OCI-LY7 (cell line): ENCODE data around the gene TCERG1. TPM values are rescaled to one million over a fixed set of nuclear protein-coding genes. Genes with fewer than 3 reads are reported as not detected.

ENCODE experiments used
- BruUV-seq: library from RNA; stranded (reverse); fragments of 400-500 nt; replicated peaks from 2 replicates; lab custom pipeline; 2021; lab: Mats Ljungman, UMichigan
- CTCF ChIA-PET: fragments of 300-600 bp; sonication (Branson Sonifier 250); formaldehyde crosslinking; loops from one replicate; lab custom pipeline; 2022; ENCODE audit warnings: antibody characterized with exemption; ENCODE audit not compliant: unreplicated experiment; lab: Charles Lee
- POLR2A ChIA-PET: fragments of 300-600 bp; sonication (Branson Sonifier 250); formaldehyde crosslinking; loops from one replicate; lab custom pipeline; 2022; ENCODE audit warnings: antibody characterized with exemption; lab: Charles Lee
- DNase-seq: peaks from one replicate; pipeline ENCODE4 v3.0.0-alpha.2; 2015; ENCODE audit warnings: low spot score
- H2AFZ ChIP-seq: fragments of 200-600 bp; sonication (generic), shearing (Covaris generic); 2 replicates; pipeline ENCODE4 v1.6.1; 2014; ENCODE audit warnings: mild to moderate bottlenecking, antibody characterized with exemption, low read length, moderate library complexity
- H3K27ac ChIP-seq: fragments of 200-600 bp; sonication (generic); 2 replicates; pipeline ENCODE4 v1.5.1; 2014; ENCODE audit warnings: mixed run types, low read depth, mild to moderate bottlenecking, moderate library complexity, low read length, inconsistent platforms; ENCODE audit not compliant: poor library complexity, severe bottlenecking
- H3K36me3 ChIP-seq: fragments of 200-600 bp; sonication (generic); 2 replicates; pipeline ENCODE4 v1.6.1; 2014; ENCODE audit warnings: mild to moderate bottlenecking, antibody characterized with exemption, low read length, moderate library complexity, mixed read lengths; ENCODE audit not compliant: insufficient read depth
- H3K4me1 ChIP-seq: fragments of 200-600 bp; sonication (generic); 2 replicates; pipeline ENCODE4 v1.5.1; 2014; ENCODE audit warnings: mild to moderate bottlenecking, low read length; ENCODE audit not compliant: insufficient read depth, poor library complexity, severe bottlenecking
- H3K4me2 ChIP-seq: fragments of 200-600 bp; sonication (generic); 2 replicates; pipeline ENCODE4 v1.6.1; 2014; ENCODE audit warnings: mild to moderate bottlenecking, low read length
- H3K4me3 ChIP-seq: fragments of 200-600 bp; sonication (generic); 2 replicates; pipeline ENCODE4 v1.5.1; 2014; ENCODE audit warnings: mild to moderate bottlenecking, low read depth, low read length; ENCODE audit not compliant: poor library complexity, severe bottlenecking
- H3K79me2 ChIP-seq: fragments of 200-600 bp; sonication (generic); 2 replicates; pipeline ENCODE4 v1.6.1; 2016; ENCODE audit warnings: low read depth, mild to moderate bottlenecking, low read length, moderate library complexity, mixed read lengths; ENCODE audit not compliant: insufficient read depth
- H3K9me2 ChIP-seq: fragments of 200-600 bp; sonication (generic); 2 replicates; pipeline ENCODE4 v1.6.1; 2016; ENCODE audit warnings: mild to moderate bottlenecking, low read length, mixed read lengths; ENCODE audit not compliant: insufficient read depth
- H3K9me3 ChIP-seq: fragments of 200-600 bp; sonication (generic); 2 replicates; pipeline ENCODE4 v1.6.1; 2014; ENCODE audit warnings: mild to moderate bottlenecking, mixed run types, low read length, mixed read lengths
- H4K20me1 ChIP-seq: fragments of 200-600 bp; sonication (generic); 2 replicates; pipeline ENCODE4 v1.6.1; 2014; ENCODE audit warnings: mild to moderate bottlenecking, antibody characterized with exemption, low read length, moderate library complexity, mixed read lengths; ENCODE audit not compliant: insufficient read depth
- EZH2phosphoT487 ChIP-seq: fragments of 200-600 bp; sonication (generic); IDR thresholded peaks from 2 replicates; pipeline ENCODE4 v1.6.1; 2018; ENCODE audit warnings: low read depth, borderline replicate concordance, mild to moderate bottlenecking, mixed run types, antibody characterized with exemption, low read length, moderate library complexity, mixed read lengths
- intact Hi-C: fragments of 100-400 bp; cut with micrococcal nuclease; formaldehyde crosslinking; loops from one replicate; pipeline ENCODE4 v1.10.0; 2022; ENCODE audit not compliant: unreplicated experiment
- total RNA-seq, 2 experiments: library from RNA; depleted of rRNA in 1 of 2; stranded (reverse); fragments of >200 nt in 1 of 2; shearing (Covaris generic) in 1 of 2; gene quantifications; 2 replicates each; pipeline ENCODE4 v1.2.3, GENCODE V29; 2014 to 2022
- TF ChIP-seq, protein P1 (sequence below): fragments of 200-600 bp; sonication (generic); conservative IDR thresholded peaks from 2 replicates; pipeline ENCODE4 v1.5.1; 2014; ENCODE audit warnings: mild to moderate bottlenecking, antibody characterized with exemption, low read length, moderate library complexity, mixed read lengths

TCERG1 gene
- total RNA-seq, 2 experiments from 2014 or later: 115 to 164 TPM

DNA sequence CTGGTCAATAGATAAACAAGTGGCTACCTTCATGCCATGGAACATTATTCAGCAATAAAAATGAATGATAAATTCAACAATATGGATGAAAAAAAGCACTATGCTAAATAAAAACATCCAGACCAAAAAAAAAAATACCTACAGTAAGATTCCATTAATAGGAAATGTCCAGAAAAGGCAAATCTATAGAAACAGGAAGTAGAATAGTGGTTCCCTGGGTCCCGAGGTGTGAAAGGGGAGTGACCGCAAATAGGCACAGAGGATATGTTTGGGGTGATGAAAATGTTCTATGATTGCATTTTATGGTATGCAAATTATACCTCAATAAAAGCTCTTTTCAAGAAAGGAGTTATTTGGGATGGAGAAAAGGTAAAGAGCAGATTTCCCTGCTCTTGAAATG is 72.4 kb downstream of the TCERG1 start:
- CTCF ChIA-PET: no interaction called here
- BruUV-seq: no TSS peak
- intact Hi-C loops: no loop called here

DNA sequence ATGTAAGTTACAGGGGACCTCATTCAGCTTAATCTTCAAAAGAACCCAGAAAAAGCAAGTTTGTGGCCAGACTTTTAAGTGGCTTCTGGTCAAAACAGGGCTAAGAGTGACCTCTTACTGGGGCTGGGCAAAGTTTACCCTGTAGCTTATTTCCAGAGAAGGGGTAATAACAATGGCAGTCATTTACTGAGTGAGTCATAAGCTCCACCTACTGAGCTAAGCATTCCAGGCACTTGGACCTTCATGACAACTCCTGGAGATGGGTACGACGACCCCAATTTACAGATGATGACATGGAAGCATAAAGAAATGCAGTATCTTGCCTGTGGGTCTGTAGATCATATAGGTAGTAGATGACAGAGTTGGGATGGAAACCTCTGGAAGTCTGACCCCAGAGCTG is 73.6 kb downstream of the TCERG1 start:
- Histone ChIP-seq H3K4me3 (no peak overlapping the region), H3K79me2 (no peaks in the 10 kb centered on the region), H2AFZ (no peak overlapping the region), H4K20me1 (no peaks in the 10 kb centered on the region), H3K4me1 (no peaks in the 10 kb centered on the region), H3K9me3 (no peaks in the 10 kb centered on the region), H3K27ac (no peak overlapping the region), H3K4me2 (no peak overlapping the region), H3K9me2 (no peaks in the 10 kb centered on the region), H3K36me3 (no peaks in the 10 kb centered on the region)
- intact Hi-C loops: no loop called here
- POLR2A ChIA-PET: interaction anchor here (0.7 to 1.0 kb wide), 3 partner anchors 11 to 51 kb away, joined by 3 read pairs; no protein-coding TSS in a partner anchor
- CTCF ChIA-PET: interaction anchor here (1.0 kb wide), 1 partner anchor 11 kb away, joined by 3 read pairs; no protein-coding TSS in a partner anchor
- no TSS peak for BruUV-seq
- TF ChIP-seq, protein P1, sequence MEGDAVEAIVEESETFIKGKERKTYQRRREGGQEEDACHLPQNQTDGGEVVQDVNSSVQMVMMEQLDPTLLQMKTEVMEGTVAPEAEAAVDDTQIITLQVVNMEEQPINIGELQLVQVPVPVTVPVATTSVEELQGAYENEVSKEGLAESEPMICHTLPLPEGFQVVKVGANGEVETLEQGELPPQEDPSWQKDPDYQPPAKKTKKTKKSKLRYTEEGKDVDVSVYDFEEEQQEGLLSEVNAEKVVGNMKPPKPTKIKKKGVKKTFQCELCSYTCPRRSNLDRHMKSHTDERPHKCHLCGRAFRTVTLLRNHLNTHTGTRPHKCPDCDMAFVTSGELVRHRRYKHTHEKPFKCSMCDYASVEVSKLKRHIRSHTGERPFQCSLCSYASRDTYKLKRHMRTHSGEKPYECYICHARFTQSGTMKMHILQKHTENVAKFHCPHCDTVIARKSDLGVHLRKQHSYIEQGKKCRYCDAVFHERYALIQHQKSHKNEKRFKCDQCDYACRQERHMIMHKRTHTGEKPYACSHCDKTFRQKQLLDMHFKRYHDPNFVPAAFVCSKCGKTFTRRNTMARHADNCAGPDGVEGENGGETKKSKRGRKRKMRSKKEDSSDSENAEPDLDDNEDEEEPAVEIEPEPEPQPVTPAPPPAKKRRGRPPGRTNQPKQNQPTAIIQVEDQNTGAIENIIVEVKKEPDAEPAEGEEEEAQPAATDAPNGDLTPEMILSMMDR: no peak
- TF ChIP-seq EZH2phosphoT487: no peak
- no peak for DNase-seq

More for the DNA sequence above, 72.4 kb downstream of the TCERG1 start:
- H3K9me3 ChIP-seq: no peaks in the 10 kb centered on the region
- H3K27ac ChIP-seq: no peak overlapping the region
- POLR2A ChIA-PET: interaction anchor here (0.7 kb wide), 1 partner anchor 633 kb away, joined by 3 read pairs; no protein-coding TSS in a partner anchor
- H4K20me1 ChIP-seq: no peaks in the 10 kb centered on the region
- no peaks in the 10 kb centered on the region for H3K9me2 ChIP-seq
- no peak for TF ChIP-seq EZH2phosphoT487
- TF ChIP-seq, protein P1: no peak
- DNase-seq: no peak
- H3K79me2 ChIP-seq: no peaks in the 10 kb centered on the region
- no peaks in the 10 kb centered on the region for H3K36me3 ChIP-seq
- H2AFZ ChIP-seq: no peak overlapping the region
- no peaks in the 10 kb centered on the region for H3K4me1 ChIP-seq
- no peak overlapping the region for H3K4me3 ChIP-seq
- no peak overlapping the region for H3K4me2 ChIP-seq

DNA sequence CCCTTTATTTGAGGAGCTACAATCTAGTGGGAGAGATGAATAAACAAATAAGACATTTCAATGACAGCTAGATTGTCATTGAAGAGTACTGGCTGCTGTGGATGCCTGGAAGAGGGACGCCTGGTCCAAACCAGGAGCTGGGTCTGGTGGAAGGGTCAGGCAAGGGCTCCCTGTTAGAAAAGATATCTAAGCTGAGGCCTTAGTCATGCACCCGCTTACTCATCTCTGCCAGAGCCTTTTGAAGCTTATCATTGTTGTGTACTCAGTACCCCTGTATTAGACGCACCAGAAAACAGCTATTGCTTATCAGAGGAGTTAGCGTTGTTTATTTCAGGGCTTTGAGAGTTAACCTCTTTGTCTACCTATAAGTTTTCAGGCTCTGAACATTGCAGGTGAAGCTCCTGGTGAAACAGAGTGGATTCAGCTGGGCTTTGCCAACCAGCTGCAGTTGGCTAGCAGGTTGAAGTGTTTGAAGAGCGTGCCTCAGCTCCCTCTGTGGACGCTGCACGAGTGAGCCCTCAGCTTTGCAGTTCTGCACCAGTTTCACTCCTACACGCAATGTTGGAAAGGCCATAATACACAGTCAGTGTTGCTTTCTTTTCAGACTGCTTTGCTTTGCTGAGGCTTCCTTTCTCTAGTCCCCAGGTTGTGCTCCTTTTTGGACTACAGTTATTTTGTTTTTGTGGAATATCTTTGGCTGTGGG is 74.4 kb downstream of the TCERG1 start:
- DNase-seq: no peak
- TF ChIP-seq EZH2phosphoT487: no peak
- TF ChIP-seq, protein P1: no peak
- no peaks in the 10 kb centered on the region for H3K9me3 ChIP-seq
- CTCF ChIA-PET: interaction anchor here (0.9 to 1.0 kb wide), 2 partner anchors 10 to 12 kb away, joined by 3 read pairs; no protein-coding TSS in a partner anchor
- no peak overlapping the region for H3K4me3 ChIP-seq
- H4K20me1 ChIP-seq: no peaks in the 10 kb centered on the region
- POLR2A ChIA-PET: interaction anchor here (0.8 kb wide), 1 partner anchor 52 kb away, joined by 3 read pairs; no protein-coding TSS in a partner anchor
- intact Hi-C loops: no loop called here
- H3K27ac ChIP-seq: no peak overlapping the region
- H2AFZ ChIP-seq: no peak overlapping the region
- H3K79me2 ChIP-seq: no peaks in the 10 kb centered on the region
- H3K4me1 ChIP-seq: no peaks in the 10 kb centered on the region
- H3K9me2 ChIP-seq: no peaks in the 10 kb centered on the region
- no TSS peak for BruUV-seq
- H3K36me3 ChIP-seq: no peaks in the 10 kb centered on the region
- H3K4me2 ChIP-seq: no peak overlapping the region
